H9 (cell line): ENCODE data around the gene HLF. TPM values are rescaled to one million over a fixed set of nuclear protein-coding genes. Genes with fewer than 3 reads are reported as not detected.

Experiments
- DNase-seq: peaks from one replicate; pipeline ENCODE4 v3.0.0-alpha.2; 2017
- H2AFZ ChIP-seq: one replicate; pipeline ENCODE4 v1.6.1; 2013; ENCODE audit warnings: mild to moderate bottlenecking, low read length, control low read depth, moderate library complexity
- H2AK5ac ChIP-seq: 2 replicates; pipeline ENCODE4 v1.6.1; 2013; ENCODE audit warnings: low read length, control low read depth, mixed read lengths; ENCODE audit not compliant: insufficient read length
- H2BK120ac ChIP-seq: one replicate; pipeline ENCODE4 v1.6.1; 2013; ENCODE audit warnings: low read depth, mild to moderate bottlenecking, low read length, control low read depth, inconsistent platforms; ENCODE audit not compliant: poor library complexity, severe bottlenecking
- H2BK12ac ChIP-seq: 2 replicates; pipeline ENCODE4 v1.6.1; 2013; ENCODE audit warnings: low read length, control low read depth, mixed read lengths, low read depth; ENCODE audit not compliant: insufficient read length
- H2BK15ac ChIP-seq: 2 replicates; pipeline ENCODE4 v1.6.1; 2013; ENCODE audit warnings: low read depth, low read length, control low read depth
- H2BK20ac ChIP-seq: one replicate; pipeline ENCODE4 v1.6.1; 2013; ENCODE audit warnings: low read depth, mild to moderate bottlenecking, low read length, control low read depth, inconsistent platforms; ENCODE audit not compliant: poor library complexity, severe bottlenecking
- H2BK5ac ChIP-seq: 2 replicates; pipeline ENCODE4 v1.6.1; 2013; ENCODE audit warnings: low read length, control low read depth, mixed read lengths; ENCODE audit not compliant: insufficient read length
- H3K14ac ChIP-seq: 2 replicates; pipeline ENCODE4 v1.6.1; 2013; ENCODE audit warnings: low read length, control low read depth; ENCODE audit not compliant: insufficient read depth
- H3K18ac ChIP-seq: 2 replicates; pipeline ENCODE4 v1.6.1; 2013; ENCODE audit warnings: low read depth, mild to moderate bottlenecking, mixed read lengths, low read length, control low read depth; ENCODE audit not compliant: insufficient read length
- H3K23ac ChIP-seq: 2 replicates; pipeline ENCODE4 v1.6.1; 2013; ENCODE audit warnings: low read length, control low read depth, mixed read lengths, low read depth; ENCODE audit not compliant: insufficient read length
- H3K23me2 ChIP-seq: 2 replicates; pipeline ENCODE4 v1.6.1; 2013; ENCODE audit warnings: low read depth, mild to moderate bottlenecking, mixed read lengths, low read length, control low read depth; ENCODE audit not compliant: insufficient read length, poor library complexity, severe bottlenecking
- H3K27ac ChIP-seq: 2 replicates; pipeline ENCODE4 v1.5.1; 2013; ENCODE audit warnings: low read length, control low read depth, mixed read lengths, low read depth; ENCODE audit not compliant: insufficient read length
- H3K27me3 ChIP-seq: 2 replicates; pipeline ENCODE4 v1.6.1; 2013; ENCODE audit warnings: low read length, control low read depth, inconsistent platforms; ENCODE audit not compliant: insufficient read depth
- H3K4ac ChIP-seq: 2 replicates; pipeline ENCODE4 v1.6.1; 2013; ENCODE audit warnings: low read depth, mild to moderate bottlenecking, control low read depth, inconsistent platforms, low read length, moderate library complexity
- H3K4me1 ChIP-seq: 2 replicates; pipeline ENCODE4 v1.6.1; 2013; ENCODE audit warnings: low read length, control low read depth, inconsistent platforms; ENCODE audit not compliant: insufficient read depth
- H3K4me2 ChIP-seq: 2 replicates; pipeline ENCODE4 v1.6.1; 2013; ENCODE audit warnings: low read length, control low read depth, mixed read lengths; ENCODE audit not compliant: insufficient read length, insufficient read depth
- H3K56ac ChIP-seq: 2 replicates; pipeline ENCODE4 v1.6.1; 2013; ENCODE audit warnings: low read depth, mild to moderate bottlenecking, mixed read lengths, low read length, control low read depth; ENCODE audit not compliant: insufficient read length
- H3K79me1 ChIP-seq: 2 replicates; pipeline ENCODE4 v1.6.1; 2013; ENCODE audit warnings: low read depth, mild to moderate bottlenecking, moderate library complexity, low read length, control low read depth, inconsistent platforms; ENCODE audit not compliant: insufficient read depth, poor library complexity, severe bottlenecking
- H3K79me2 ChIP-seq: 2 replicates; pipeline ENCODE4 v1.6.1; 2013; ENCODE audit warnings: low read length, control low read depth, inconsistent platforms; ENCODE audit not compliant: insufficient read depth
- H3K9ac ChIP-seq: 2 replicates; pipeline ENCODE4 v1.6.1; 2013; ENCODE audit warnings: low read length, control low read depth, mixed read lengths; ENCODE audit not compliant: insufficient read length; ENCODE audit errors: extremely low read depth
- H3K9me3 ChIP-seq: one replicate; pipeline ENCODE4 v1.6.1; 2013; ENCODE audit warnings: low read depth, low read length, inconsistent platforms; ENCODE audit not compliant: control insufficient read depth
- H3T11ph ChIP-seq: one replicate; pipeline ENCODE4 v1.6.1; 2013; ENCODE audit warnings: mild to moderate bottlenecking, low read length, control low read depth, inconsistent platforms
- H4K20me1 ChIP-seq: one replicate; pipeline ENCODE4 v1.6.1; 2013; ENCODE audit not compliant: control insufficient read depth, insufficient read length, insufficient read depth
- H4K5ac ChIP-seq: 2 replicates; pipeline ENCODE4 v1.6.1; 2013; ENCODE audit warnings: low read depth, mild to moderate bottlenecking, mixed read lengths, low read length, control low read depth; ENCODE audit not compliant: insufficient read length
- H4K8ac ChIP-seq: replicated peaks from 2 replicates; pipeline ENCODE4 v1.6.1; 2013; ENCODE audit warnings: low read length, control low read depth, mixed read lengths, low read depth; ENCODE audit not compliant: insufficient read length
- H4K91ac ChIP-seq: 2 replicates; pipeline ENCODE4 v1.6.1; 2013; ENCODE audit warnings: low read depth, mild to moderate bottlenecking, moderate library complexity, mixed read lengths, low read length, control low read depth; ENCODE audit not compliant: insufficient read length
- H3K27ac Mint-ChIP-seq, 3 experiments: 2 replicates in 2 of 3; 3 replicates in 1 of 3; pipeline ENCODE4 v1.8.0; 2020 to 2021; ENCODE audit warnings: mixed read lengths in 3 of 3, mild to moderate bottlenecking in 1 of 3, moderate library complexity in 1 of 3
- H3K27me3 Mint-ChIP-seq: 2 replicates; pipeline ENCODE4 v1.8.0; 2021; ENCODE audit warnings: low read depth, mild to moderate bottlenecking, moderate library complexity, mixed read lengths
- H3K36me3 Mint-ChIP-seq, 3 experiments: 2 replicates in 2 of 3; 3 replicates in 1 of 3; pipeline ENCODE4 v1.8.0; 2020 to 2021; ENCODE audit warnings: low read depth in 3 of 3, mixed read lengths in 3 of 3; ENCODE audit not compliant: insufficient read depth in 1 of 3
- H3K4me1 Mint-ChIP-seq, 2 experiments: 2 replicates each; pipeline ENCODE4 v1.8.0; 2020; ENCODE audit warnings: mixed read lengths in 2 of 2
- H3K4me3 Mint-ChIP-seq, 2 experiments: 2 replicates in 1 of 2; 3 replicates in 1 of 2; pipeline ENCODE4 v1.8.0; 2020 to 2021; ENCODE audit warnings: mild to moderate bottlenecking in 2 of 2, mixed read lengths in 2 of 2, moderate library complexity in 1 of 2
- H3K9me3 Mint-ChIP-seq, 2 experiments: 2 replicates in 1 of 2; 3 replicates in 1 of 2; pipeline ENCODE4 v1.8.0; 2020; ENCODE audit warnings: mild to moderate bottlenecking in 2 of 2, mixed read lengths in 2 of 2, moderate library complexity in 1 of 2
- CTCF ChIP-seq: fragments of 200-600 bp; sonication (generic); conservative IDR thresholded peaks from 3 replicates; pipeline ENCODE4 v1.8.0; 2021; ENCODE audit warnings: antibody characterized with exemption, mild to moderate bottlenecking
- WGBS: extraction: QIAGEN DNeasy Blood & Tissue Kit; methylation state at CpG from one replicate; pipeline ENCODE4 v1.1.7; 2013; ENCODE audit warnings: missing lambda C conversion rate, low lambda C conversion rate, mixed read lengths; ENCODE audit not compliant: insufficient read length; ENCODE audit errors: extremely low coverage; 5-methylcytosine and 5-hydroxymethylcytosine counted together
- total RNA-seq: library from RNA; stranded (reverse); gene quantifications from 2 replicates; pipeline ENCODE4 v1.2.1, GENCODE V29; 2021

The HLF gene
- total RNA-seq, 1 experiment from 2014 or later = 0.17 TPM

GRCh38 chr17:55303701-55304145, 39.0 kb downstream of the HLF start:
- Mint-ChIP-seq H3K27ac (no peak overlapping the region), H3K27me3 (no peaks in the 10 kb centered on the region), H3K36me3 (no peaks in the 10 kb centered on the region), H3K4me3 (no peak overlapping the region), H3K9me3 (no peaks in the 10 kb centered on the region), H3K4me1 (peaks cover 20 to 25% of the 10 kb centered on the region in 2 experiments)
- Histone ChIP-seq H4K20me1 (no peaks in the 10 kb centered on the region), H4K5ac (no peak overlapping the region), H3K9me3 (no peaks in the 10 kb centered on the region), H2AK5ac (no peak overlapping the region), H4K8ac (no peak overlapping the region), H3K4me2 (no peak overlapping the region), H3K9ac (no peak overlapping the region), H3K18ac (no peak overlapping the region), H2BK120ac (no peak overlapping the region), H3K4me1 (no peaks in the 10 kb centered on the region), H3K23me2 (no peaks in the 10 kb centered on the region), H2BK20ac (no peak overlapping the region), H2AFZ (no peak overlapping the region), H3K14ac (no peak overlapping the region), H3K79me2 (no peaks in the 10 kb centered on the region), H3K23ac (no peak overlapping the region), H2BK15ac (no peak overlapping the region), H2BK12ac (no peak overlapping the region), H3K79me1 (no peaks in the 10 kb centered on the region), H3K56ac (no peak overlapping the region), H3T11ph (no peak overlapping the region), H3K27ac (no peak overlapping the region), H2BK5ac (no peak overlapping the region), H4K91ac (no peak overlapping the region), H3K27me3 (no peaks in the 10 kb centered on the region), H3K4ac (no peak overlapping the region)
- TF ChIP-seq CTCF = no peak
- WGBS = no CpG with 5 or more reads among the region's 7 CpGs
- DNase-seq = no peak
